ENCODE data around the gene ING1.
"Not testable (repeated sequence)": the region's sequence is repeated elsewhere in the genome, so short reads cannot be mapped to it uniquely, and the experiment has no call there.

ING1 gene

DNA sequence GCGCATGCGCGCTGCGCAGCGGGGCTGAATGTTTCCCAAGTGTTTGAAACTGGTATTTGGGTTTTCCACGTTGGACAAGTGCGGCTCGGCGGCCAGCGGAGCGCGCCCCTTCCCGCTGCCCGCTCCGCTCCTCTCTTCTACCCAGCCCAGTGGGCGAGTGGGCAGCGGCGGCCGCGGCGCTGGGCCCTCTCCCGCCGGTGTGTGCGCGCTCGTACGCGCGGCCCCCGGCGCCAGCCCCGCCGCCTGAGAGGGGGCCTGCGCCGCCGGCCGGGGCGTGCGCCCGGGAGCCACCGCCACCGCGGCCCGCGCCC, at the start of gene ING1:
Gene ING1, plus strand, starts transcription at position 59 of the 311 bp plus-strand sequence. CDS start 450 bp downstream, outside the sequence.
- peak; percentile 28 for DNase-seq

- no peak for DNase-seq
These were observed 49.5 kb upstream of the ING1 start for GRCh38 chr13:110664041-110664440.

- no peak for DNase-seq
These were observed 48.8 kb upstream of the ING1 start for GRCh38 chr13:110664673-110665072.

GRCh38 chr13:110665491-110666254, 47.8 kb upstream of the ING1 start:
- no peak for DNase-seq

DNA sequence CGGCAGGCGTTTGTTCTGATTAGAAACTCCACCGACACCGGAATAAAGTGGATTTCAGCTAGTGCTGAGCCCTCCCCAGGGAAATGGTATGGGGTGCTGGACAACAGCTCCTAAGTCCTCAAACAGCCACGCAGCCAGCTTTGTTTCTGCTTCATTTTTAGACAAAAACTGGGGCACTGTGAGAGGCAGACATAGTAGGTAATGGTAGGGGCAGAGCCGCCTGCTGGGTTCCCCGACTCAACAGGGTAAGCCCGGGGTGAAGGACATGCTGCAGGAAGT, 47.3 kb upstream of the ING1 start:
- no peak for DNase-seq

DNA sequence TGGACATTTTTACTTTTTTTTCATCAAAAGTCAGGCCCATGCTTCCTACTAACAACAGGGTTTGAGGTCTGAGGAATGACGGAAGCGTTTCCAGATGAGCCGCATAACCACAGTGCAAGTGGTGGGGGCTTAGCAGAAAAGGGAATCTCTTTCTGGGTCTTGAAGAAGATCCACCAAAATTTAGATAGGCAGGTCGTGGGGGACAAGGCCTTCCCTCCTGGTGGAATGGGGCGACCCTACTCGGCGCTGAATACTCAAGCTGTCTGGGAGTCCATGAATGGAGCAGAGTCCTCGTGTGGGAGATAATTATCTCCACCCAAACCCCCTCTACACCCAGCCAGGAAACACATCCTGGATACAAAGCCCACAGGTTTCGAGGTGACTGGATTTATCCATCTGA, 44.5 kb upstream of the ING1 start:
- no peak for DNase-seq

- not testable (repeated sequence) for DNase-seq
These were observed 43.7 kb upstream of the ING1 start for GRCh38 chr13:110669814-110670213.

- DNase-seq: no peak
These were observed 36.6 kb upstream of the ING1 start for GRCh38 chr13:110676595-110677587.

DNA sequence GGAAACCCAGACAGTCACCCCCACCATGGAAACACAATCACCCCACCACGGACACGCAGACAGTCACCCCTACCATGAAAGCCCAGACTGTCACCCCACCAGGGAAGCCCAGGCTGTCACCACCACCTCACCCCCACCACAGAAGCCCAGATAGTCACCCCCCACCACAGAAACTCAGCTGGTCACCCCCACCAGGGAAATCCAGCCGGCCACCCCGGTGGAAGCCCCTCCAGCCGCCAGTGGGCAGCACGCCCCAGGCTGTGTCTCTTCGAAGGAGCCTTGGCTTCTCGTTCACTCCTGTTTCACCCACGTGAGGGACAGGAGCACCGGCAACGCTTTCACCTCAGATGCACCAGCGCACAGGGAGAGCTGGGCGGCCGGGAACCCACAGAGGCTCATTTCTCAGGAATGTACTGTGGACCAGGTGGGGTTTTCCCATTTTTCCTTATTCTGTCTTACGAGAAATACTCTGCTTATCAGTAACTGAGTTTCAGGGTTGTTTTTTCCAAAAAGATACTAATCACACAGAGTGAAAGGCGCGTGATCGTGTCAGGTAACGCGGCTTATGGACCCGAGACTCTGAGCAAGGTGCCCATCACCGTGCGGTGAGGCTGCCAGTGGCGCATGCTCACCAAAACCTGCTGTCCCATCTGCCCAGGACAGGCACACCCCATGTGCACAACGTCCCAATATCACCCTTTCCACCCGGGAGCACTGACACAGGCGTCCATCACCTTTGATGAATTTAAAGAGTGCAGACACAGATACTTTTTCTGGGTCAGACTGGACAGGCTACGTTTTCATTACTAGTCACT, 35.6 kb upstream of the ING1 start:
- DNase-seq: no peak

- no peak for DNase-seq
These were observed 32.6 kb upstream of the ING1 start for GRCh38 chr13:110680852-110681251.

DNA sequence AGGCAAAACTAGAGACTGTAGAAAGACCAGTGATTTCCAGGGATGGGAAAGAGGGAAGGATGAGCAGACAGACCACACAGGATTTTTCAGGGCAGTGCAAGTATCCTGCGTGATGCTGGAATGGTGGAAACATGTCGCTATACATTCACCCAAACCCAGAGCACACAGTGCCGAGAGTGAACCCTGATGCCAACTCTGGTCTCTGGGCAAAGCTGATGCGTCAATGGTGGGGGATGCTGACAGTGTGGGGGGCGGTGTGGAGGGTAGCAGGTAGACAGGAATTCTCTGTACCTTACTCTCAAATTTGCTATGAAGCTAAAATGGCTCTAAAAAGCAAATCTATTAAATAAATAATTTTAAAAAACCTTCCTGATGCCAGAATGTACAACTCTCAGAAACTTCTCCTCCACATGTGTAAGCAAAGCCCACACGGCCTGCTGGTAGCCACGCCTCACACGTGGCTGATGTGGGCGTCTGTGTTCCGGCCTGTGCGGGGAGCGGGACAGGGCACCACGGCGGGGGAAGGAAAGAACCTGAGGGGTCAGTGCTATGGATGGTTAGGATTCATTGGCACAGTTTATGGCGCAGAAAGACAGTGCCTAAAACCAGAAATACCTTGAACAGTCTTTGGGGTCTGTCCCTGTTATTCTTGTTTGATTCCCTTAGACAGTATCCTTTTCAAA, 31.5 kb upstream of the ING1 start:
- DNase-seq: no peak

DNA sequence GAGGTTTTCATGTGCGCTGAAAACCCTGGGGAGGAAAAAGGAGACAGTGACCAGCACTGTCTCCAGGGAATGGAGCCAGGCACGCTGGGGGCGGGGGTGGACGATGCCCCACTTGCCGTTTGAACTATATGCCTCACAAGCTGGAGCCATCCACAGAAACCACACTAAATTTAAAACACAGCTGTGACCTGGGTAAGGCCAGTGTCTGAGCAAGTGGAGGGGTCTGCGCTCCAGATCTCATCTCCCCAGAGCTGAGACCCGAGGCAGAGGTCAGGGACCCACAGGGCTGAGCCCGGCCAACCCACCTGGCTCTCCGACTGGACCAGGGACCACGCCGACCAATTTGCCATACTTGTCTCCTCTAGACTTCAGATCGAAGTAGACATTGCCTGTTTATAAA, 30.8 kb upstream of the ING1 start:
- DNase-seq: no peak

DNA sequence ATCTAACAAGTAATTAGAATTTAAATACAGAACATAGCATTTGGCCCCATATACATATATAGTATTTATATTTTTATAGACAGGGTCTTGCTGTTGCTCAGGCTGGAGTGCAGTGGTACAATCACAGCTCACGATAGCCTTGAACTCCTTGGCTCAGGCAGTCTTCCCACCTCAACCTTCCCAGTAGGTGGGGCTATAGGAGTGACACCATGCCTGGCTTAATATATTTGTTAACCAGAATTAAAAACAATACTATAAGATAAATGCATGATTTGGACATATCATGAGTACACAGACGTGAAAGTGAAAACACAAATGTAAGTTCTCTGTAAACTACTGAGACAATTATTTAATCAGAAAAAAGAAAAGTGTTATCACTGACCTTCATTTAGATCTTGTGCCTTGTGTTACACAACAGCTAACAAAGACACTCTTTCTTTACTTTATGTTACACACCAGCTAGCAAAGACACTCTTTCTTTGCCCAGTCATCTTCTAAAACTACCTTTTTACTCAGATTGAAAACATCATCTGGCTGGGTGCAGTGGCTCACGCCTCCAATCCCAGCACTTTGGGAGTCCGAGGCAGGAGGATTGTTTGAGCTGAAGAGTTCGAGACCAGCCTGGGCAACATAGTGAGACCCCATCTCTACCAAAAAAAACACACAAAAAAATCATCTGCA, 30.2 kb upstream of the ING1 start:
- DNase-seq: no peak

DNA sequence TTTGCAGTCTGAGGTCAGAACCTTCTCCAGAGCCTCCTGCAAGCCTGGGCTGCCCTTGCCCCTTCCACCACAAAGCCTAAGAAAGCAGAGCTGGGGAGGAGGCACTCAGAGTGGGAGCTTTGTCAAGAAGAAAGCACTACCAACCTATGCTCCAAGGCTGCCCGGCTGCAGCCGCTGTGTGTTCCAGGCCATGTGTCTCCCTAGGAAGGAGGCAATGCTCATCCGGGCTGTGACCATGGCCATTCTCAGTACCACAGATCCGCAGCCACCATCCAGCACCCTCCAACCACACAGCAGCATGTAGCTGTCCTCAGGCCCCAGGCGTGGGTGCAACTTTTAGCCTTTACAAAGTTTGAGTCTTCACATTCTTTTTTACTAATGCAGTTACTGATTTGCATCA, 29.6 kb upstream of the ING1 start:
- no peak for DNase-seq

DNA sequence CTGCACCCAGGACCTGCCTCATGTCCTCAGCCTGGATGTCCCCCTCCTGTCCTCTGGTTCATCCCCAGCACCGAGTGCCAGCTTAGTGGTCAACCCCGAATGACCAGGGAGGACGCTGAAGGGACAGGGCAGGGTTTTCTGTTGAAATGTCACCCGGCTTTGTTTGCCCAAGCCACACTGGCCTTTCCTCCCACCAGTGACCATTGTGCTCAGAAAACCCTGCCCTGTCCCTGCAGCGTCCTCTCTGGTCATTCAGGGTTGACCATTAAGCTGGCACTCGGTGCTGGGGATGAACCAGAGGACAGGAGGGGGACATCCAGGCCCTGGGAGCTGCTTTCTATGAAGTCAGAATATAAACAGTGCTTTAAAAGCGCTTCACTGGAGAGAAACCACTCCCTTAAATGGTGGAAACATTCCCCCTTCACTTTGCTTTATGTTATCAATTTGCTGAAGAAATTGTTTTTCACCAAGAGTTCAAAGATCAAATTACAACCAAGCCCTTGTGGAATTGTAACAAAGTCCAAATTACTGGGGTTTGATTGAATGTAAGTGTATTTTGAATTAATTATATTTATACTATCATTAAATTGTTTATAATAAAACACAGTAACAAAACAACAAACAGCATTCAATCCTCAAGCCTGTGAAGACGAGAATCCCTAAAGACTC, 29.0 kb upstream of the ING1 start:
- no peak for DNase-seq

GRCh38 chr13:110685305-110686020, 28.0 kb upstream of the ING1 start:
- no peak for DNase-seq

DNA sequence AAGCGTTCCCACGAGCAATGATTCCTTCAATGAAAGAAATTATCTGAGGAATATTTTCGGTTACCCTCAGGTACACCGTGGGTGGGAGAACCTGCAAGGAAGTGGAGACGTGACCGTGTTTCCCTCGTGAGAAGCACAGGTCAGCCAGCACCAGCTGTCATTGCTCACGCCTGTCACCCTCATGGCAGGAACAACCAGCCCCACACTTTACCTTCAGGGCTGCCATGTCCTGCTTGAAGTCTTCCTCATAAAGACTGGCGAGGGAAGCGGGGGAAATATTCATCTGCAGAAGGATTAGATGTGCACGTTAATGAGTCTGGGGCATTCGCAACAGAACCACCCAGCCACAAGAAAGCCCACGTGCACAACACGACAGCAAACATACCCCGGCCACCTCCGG, 25.8 kb upstream of the ING1 start:
- no peak for DNase-seq

- no peak for DNase-seq
These were observed 24.5 kb upstream of the ING1 start for GRCh38 chr13:110689041-110689440.

GRCh38 chr13:110689711-110690110, 23.8 kb upstream of the ING1 start:
- no peak for DNase-seq

GRCh38 chr13:110690516-110690915, 23.0 kb upstream of the ING1 start:
- DNase-seq: no peak

GRCh38 chr13:110695774-110696173, 17.7 kb upstream of the ING1 start:
- not testable (repeated sequence) for DNase-seq
